Measurements from ENCODE around the gene MZT2B.
"Not testable (repeated sequence)": the region's sequence is repeated elsewhere in the genome, so short reads cannot be mapped to it uniquely, and the experiment has no call there.

MZT2B gene

GRCh38 chr2:130180404-130181324 is 1.4 kb upstream of the MZT2B start:
- DNase-seq (ENCODE audit: low spot score) = not testable (repeated sequence)

GRCh38 chr2:130181325-130181879 is 660 bp upstream of the MZT2B start, which contains the start of gene SMPD4:
TSS of gene SMPD4 (minus strand) at chr2:130181602. CDS start at chr2:130176592, 5,010 bp downstream.
- DNase-seq (ENCODE audit: low spot score) = peak; percentile 95

- DNase-seq (ENCODE audit: low spot score) = peak; percentile 20
Observed at GRCh38 chr2:130182826-130183511, 907 bp downstream of the MZT2B start.

- DNase-seq (ENCODE audit: low spot score) = peak; percentile 75
Observed at GRCh38 chr2:130183512-130184373, 1.7 kb downstream of the MZT2B start.

- no peak for DNase-seq (ENCODE audit: low spot score)
Observed at GRCh38 chr2:130185436-130185835, 3.4 kb downstream of the MZT2B start.

GRCh38 chr2:130185896-130186295 is 3.8 kb downstream of the MZT2B start:
- DNase-seq (ENCODE audit: low spot score) = no peak

- DNase-seq (ENCODE audit: low spot score) = no peak
Observed at GRCh38 chr2:130186391-130186790, 4.3 kb downstream of the MZT2B start.

GRCh38 chr2:130187268-130187667 is 5.2 kb downstream of the MZT2B start:
- no peak for DNase-seq (ENCODE audit: low spot score)

- not testable (repeated sequence) for DNase-seq (ENCODE audit: low spot score)
Observed at GRCh38 chr2:130187859-130188792, 6.1 kb downstream of the MZT2B start.

- not testable (repeated sequence) for DNase-seq (ENCODE audit: low spot score)
Observed at GRCh38 chr2:130188958-130189357, 6.9 kb downstream of the MZT2B start.

GRCh38 chr2:130190237-130190636 is 8.2 kb downstream of the MZT2B start:
- no peak for DNase-seq (ENCODE audit: low spot score)

- DNase-seq (ENCODE audit: low spot score) = not testable (repeated sequence)
Observed at GRCh38 chr2:130191319-130191718, 9.3 kb downstream of the MZT2B start.

- DNase-seq (ENCODE audit: low spot score) = not testable (repeated sequence)
Observed at GRCh38 chr2:130192451-130192850, 10.4 kb downstream of the MZT2B start.

- not testable (repeated sequence) for DNase-seq (ENCODE audit: low spot score)
Observed at GRCh38 chr2:130193824-130194223, 11.8 kb downstream of the MZT2B start.

- not testable (repeated sequence) for DNase-seq (ENCODE audit: low spot score)
Observed at GRCh38 chr2:130195089-130195635, 13.1 kb downstream of the MZT2B start.

GRCh38 chr2:130196052-130196451 is 14.0 kb downstream of the MZT2B start:
- DNase-seq (ENCODE audit: low spot score) = not testable (repeated sequence)

GRCh38 chr2:130198343-130198742 is 16.3 kb downstream of the MZT2B start, which contains the start of gene TUBA3E:
TSS of gene TUBA3E (minus strand) at chr2:130198439. CDS start at chr2:130198360, 79 bp downstream.
- DNase-seq (ENCODE audit: low spot score) = no peak

GRCh38 chr2:130202518-130202917 is 20.5 kb downstream of the MZT2B start:
- not testable (repeated sequence) for DNase-seq (ENCODE audit: low spot score)

- DNase-seq (ENCODE audit: low spot score) = not testable (repeated sequence)
Observed at GRCh38 chr2:130203150-130203549, 21.1 kb downstream of the MZT2B start.

- DNase-seq (ENCODE audit: low spot score) = not testable (repeated sequence)
Observed at GRCh38 chr2:130207051-130207450, 25.0 kb downstream of the MZT2B start.
